ENCODE measurements around the gene OR2T11.

DNA sequence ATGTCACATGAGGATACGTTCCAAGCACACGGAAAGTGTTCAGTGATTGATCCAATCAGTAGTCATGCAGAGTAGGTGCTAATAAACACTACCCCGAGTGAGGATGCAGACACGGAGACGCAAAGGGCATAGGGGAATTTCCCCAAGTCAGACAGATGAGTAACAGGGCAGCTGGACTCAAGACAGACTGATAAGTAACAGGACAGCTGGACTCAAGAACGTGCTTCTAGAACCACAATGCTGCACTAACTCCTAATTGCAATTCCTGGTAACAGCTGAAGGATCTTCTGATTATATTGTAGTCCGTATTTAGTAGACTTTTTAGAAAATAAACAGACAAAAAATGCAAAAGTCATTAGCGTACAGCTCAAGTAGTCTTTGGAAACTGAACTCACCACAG, 35.5 kb downstream of the OR2T11 start:
- TF ChIP-seq, protein P1, sequence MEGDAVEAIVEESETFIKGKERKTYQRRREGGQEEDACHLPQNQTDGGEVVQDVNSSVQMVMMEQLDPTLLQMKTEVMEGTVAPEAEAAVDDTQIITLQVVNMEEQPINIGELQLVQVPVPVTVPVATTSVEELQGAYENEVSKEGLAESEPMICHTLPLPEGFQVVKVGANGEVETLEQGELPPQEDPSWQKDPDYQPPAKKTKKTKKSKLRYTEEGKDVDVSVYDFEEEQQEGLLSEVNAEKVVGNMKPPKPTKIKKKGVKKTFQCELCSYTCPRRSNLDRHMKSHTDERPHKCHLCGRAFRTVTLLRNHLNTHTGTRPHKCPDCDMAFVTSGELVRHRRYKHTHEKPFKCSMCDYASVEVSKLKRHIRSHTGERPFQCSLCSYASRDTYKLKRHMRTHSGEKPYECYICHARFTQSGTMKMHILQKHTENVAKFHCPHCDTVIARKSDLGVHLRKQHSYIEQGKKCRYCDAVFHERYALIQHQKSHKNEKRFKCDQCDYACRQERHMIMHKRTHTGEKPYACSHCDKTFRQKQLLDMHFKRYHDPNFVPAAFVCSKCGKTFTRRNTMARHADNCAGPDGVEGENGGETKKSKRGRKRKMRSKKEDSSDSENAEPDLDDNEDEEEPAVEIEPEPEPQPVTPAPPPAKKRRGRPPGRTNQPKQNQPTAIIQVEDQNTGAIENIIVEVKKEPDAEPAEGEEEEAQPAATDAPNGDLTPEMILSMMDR (IDR thresholded peaks at IDR 0.05) = no peak
- TF ChIP-seq POLR2A (IDR thresholded peaks at IDR 0.05) = no peak

Data from lower leg skin (tissue), 3 donors.